GM18870 (cell line): ENCODE measurements around the gene ARHGAP33.

Experiments
- ATAC-seq: cut with Tn5 transposase; IDR thresholded peaks from one replicate; pipeline ENCODE4 v1.9.1; 2021; ENCODE audit warnings: moderate library complexity; ENCODE audit not compliant: unreplicated experiment

Gene ARHGAP33, protein sequence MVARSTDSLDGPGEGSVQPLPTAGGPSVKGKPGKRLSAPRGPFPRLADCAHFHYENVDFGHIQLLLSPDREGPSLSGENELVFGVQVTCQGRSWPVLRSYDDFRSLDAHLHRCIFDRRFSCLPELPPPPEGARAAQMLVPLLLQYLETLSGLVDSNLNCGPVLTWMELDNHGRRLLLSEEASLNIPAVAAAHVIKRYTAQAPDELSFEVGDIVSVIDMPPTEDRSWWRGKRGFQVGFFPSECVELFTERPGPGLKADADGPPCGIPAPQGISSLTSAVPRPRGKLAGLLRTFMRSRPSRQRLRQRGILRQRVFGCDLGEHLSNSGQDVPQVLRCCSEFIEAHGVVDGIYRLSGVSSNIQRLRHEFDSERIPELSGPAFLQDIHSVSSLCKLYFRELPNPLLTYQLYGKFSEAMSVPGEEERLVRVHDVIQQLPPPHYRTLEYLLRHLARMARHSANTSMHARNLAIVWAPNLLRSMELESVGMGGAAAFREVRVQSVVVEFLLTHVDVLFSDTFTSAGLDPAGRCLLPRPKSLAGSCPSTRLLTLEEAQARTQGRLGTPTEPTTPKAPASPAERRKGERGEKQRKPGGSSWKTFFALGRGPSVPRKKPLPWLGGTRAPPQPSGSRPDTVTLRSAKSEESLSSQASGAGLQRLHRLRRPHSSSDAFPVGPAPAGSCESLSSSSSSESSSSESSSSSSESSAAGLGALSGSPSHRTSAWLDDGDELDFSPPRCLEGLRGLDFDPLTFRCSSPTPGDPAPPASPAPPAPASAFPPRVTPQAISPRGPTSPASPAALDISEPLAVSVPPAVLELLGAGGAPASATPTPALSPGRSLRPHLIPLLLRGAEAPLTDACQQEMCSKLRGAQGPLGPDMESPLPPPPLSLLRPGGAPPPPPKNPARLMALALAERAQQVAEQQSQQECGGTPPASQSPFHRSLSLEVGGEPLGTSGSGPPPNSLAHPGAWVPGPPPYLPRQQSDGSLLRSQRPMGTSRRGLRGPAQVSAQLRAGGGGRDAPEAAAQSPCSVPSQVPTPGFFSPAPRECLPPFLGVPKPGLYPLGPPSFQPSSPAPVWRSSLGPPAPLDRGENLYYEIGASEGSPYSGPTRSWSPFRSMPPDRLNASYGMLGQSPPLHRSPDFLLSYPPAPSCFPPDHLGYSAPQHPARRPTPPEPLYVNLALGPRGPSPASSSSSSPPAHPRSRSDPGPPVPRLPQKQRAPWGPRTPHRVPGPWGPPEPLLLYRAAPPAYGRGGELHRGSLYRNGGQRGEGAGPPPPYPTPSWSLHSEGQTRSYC

DNA sequence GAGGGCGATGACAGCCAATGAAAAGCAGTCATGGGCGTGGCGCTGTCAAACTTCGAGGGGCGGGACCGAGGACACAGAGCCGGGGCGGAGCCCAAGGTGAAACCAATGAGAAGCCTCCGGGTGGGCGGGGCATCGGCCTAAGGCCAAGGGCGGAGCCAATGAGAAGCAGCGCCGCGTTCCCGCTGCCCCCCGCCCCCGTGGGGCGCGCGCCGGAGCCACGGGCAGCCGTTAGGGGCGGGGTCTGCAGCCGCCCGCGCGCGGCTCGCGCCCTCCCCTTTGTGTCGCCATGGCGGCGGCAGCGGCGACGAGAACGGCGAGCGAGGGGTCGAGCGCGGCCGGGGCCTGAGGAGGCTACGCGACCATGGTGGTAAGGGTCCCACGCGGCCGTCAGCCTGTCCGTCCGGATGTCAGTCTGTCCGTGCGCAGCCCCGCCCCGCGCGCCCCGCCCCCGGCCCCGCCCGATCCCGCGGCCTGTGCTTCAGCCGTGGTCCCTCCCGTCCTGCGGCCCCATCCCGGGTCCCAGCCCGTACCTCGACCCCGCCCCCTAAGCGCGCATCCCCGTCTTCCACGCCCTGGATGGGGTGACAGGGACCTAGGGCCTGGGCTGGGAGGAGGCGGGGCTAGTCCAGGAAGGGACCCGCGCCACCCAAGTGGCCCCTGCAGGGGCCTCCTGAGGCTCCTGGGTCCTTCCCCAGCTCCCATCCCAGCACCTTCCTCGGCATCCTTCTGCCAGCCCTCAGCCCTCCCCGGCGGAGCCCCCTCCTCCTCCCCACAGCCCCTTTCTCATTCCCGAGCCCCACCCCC is at the start of gene ARHGAP33:
ARHGAP33 (plus strand) TSS at position 267 of the 804 bp plus-strand sequence; CDS start at position 362, 95 bp downstream.
- peak; percentile 84 for ATAC-seq

DNA sequence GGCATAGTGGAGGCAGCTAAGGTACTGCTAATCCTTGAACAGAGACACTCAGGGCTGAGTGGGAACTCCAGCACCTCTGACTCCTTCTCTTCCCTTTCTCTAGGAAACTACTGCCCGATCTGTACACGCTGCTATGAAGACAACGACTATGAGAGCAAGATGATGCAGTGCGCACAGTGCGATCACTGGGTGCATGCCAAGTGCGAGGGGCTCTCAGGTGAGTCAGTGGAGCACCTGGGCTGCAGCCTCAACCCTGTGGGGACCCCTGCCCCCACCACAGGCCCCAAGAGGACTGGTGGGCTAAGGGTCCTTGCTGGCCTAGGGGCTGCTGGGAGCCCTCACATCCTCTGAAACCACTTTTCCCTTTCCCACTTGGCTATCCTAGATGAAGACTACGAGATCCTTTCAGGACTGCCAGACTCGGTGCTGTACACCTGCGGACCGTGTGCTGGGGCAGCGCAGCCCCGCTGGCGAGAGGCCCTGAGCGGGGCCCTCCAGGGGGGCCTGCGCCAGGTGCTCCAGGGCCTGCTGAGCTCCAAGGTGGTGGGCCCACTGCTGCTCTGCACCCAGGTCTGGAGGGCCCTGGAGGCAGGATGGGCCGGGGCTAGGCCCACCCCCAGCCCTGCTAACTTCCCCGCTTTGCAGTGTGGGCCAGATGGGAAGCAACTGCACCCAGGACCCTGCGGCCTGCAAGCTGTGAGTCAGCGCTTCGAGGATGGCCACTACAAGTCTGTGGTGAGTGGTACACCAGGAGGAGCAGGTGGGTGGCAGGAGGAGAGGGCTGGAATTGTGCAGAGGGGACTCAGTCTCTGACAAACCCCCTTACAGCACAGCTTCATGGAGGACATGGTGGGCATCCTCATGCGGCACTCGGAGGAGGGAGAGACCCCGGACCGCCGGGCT is 48.1 kb upstream of the ARHGAP33 start:
- ATAC-seq, result no peak

DNA sequence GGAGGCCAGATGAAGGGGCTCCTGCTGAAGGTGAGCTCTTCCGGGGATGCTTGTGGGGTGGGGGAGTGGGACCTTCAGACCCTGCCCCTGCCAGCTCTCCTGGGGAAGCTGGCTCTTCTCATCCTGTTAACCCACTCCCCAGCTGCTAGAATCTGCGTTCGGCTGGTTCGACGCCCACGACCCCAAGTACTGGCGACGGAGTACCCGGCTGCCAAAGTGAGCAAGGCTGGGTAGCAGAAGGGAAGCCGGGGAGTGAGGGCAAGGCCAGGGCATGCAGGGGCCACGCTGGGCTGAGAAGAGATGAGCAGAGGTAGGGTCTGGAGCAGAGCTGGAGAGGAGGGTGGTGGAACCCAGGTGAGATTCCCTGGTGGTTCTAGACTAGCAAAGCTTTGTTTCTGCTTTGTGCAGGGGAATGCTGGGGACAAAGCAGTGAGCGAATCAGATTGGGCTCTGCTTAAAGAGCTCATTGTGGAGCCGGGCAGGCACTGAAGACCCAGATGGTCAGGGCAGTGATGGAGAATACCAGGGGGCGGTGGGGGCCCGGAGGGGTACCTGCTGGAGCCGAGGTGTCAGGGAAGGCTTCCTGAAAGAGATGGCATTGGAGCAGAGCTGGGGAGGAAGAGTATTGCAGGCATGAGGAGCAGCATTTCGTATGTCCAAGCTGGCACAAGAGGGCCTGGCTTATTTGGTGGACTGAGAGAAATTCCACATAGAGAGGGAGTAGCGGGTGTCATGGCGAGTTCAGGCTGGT is 47.2 kb upstream of the ARHGAP33 start:
- no peak for ATAC-seq

DNA sequence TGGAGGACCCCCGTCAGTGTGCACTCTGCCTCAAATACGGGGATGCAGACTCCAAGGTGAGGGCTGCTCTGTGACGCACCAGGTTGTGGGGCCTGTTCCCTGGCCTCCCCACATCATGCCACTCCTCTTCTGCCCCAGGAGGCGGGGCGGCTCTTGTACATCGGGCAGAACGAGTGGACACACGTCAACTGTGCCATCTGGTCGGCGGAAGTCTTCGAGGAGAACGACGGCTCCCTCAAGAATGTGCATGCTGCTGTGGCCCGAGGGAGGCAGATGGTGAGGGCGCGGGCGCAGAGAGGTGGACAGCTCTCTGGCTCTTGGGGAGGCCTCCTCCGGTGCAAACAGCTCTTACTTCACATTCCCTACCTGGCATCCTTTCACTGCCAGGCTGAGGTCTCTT is 46.3 kb upstream of the ARHGAP33 start:
- ATAC-seq, result no peak

DNA sequence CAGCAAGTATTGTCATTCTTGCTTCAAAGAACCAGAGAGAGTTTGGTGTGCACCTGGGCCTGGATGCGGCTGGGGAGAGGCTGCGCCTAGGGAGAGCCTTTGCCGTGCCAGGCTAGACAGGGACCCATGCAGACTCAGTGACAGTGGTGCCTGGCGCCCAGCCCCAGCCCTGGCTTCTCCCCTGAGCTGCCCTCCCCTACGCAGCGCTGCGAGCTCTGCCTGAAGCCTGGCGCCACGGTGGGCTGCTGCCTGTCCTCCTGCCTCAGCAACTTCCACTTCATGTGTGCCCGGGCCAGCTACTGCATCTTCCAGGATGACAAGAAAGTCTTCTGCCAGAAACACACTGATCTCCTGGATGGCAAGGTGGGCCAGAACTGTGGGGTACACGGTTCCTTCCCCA is 45.6 kb upstream of the ARHGAP33 start:
- ATAC-seq, result no peak

DNA sequence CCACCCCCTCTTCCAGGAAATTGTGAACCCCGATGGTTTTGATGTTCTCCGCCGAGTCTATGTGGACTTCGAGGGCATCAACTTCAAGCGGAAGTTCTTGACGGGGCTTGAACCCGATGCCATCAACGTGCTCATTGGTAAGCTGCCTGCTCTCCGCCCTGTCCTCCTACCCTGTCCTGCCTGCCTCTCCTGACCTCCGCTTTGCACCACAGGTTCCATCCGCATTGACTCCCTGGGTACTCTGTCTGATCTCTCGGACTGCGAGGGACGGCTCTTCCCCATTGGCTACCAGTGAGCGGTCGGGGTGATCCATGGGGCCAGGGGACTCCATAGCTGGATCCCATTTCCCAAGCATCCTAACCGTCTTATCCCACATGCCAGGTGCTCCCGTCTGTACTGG is 45.0 kb upstream of the ARHGAP33 start:
- ATAC-seq, result no peak

DNA sequence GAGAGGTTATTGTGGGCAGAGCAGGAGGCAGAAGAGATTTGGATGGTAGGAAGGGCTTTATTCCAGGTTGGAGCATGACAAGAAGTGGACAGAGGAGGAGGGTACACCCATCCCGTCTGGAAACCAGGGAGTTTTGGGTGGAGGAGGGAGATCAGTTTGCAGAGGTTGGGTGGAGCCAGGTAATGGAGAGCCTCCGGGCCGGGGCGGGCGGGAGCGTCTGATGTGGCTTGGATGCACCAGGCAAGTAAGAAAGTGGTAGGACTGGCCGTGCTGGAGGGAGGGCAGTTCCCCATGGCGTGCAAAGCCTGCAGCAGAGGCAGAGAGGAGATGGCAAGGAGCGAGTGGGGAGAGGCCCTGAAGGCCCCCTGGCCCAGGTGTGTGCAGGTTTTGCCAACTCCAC is 44.0 kb upstream of the ARHGAP33 start:
- ATAC-seq, result no peak

DNA sequence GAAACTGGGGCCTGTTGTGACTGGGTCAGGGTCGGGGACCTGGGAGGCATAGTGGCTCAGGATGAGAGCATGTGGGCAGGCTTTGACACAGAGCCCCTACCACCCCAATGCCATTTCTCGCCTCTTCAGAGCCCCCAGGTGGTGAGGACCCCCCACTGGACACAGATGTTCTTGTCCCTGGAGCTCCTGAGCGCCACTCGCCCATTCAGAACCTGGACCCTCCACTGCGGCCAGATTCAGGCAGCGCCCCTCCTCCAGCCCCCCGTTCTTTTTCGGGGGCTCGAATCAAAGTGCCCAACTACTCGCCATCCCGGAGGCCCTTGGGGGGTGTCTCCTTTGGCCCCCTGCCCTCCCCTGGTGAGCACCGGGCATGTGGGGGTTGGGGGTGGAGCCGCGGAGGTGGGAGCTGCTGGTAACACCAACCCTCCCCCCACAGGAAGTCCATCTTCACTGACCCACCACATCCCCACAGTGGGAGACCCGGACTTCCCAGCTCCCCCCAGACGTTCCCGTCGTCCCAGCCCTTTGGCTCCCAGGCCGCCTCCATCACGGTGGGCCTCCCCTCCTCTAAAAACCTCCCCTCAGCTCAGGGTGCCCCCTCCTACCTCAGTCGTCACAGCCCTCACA is 43.5 kb upstream of the ARHGAP33 start:
- no peak for ATAC-seq

DNA sequence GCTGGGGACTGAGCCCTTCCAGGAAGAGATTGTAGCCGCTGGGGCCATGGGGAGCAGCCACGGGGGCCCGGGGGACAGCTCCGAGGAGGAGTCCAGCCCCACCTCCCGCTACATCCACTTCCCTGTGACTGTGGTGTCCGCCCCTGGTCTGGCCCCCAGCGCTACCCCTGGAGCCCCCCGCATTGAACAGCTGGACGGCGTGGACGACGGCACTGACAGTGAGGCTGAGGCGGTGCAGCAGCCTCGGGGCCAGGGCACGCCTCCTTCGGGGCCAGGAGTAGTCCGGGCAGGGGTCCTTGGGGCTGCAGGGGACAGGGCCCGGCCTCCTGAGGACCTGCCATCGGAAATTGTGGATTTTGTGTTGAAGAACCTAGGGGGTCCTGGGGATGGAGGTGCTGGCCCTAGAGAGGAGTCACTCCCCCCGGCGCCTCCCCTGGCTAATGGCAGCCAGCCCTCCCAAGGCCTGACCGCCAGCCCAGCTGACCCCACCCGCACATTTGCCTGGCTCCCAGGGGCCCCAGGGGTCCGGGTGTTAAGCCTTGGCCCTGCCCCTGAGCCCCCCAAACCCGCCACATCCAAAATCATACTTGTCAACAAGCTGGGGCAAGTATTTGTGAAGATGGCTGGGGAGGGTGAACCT is 42.7 kb upstream of the ARHGAP33 start:
- no peak for ATAC-seq

DNA sequence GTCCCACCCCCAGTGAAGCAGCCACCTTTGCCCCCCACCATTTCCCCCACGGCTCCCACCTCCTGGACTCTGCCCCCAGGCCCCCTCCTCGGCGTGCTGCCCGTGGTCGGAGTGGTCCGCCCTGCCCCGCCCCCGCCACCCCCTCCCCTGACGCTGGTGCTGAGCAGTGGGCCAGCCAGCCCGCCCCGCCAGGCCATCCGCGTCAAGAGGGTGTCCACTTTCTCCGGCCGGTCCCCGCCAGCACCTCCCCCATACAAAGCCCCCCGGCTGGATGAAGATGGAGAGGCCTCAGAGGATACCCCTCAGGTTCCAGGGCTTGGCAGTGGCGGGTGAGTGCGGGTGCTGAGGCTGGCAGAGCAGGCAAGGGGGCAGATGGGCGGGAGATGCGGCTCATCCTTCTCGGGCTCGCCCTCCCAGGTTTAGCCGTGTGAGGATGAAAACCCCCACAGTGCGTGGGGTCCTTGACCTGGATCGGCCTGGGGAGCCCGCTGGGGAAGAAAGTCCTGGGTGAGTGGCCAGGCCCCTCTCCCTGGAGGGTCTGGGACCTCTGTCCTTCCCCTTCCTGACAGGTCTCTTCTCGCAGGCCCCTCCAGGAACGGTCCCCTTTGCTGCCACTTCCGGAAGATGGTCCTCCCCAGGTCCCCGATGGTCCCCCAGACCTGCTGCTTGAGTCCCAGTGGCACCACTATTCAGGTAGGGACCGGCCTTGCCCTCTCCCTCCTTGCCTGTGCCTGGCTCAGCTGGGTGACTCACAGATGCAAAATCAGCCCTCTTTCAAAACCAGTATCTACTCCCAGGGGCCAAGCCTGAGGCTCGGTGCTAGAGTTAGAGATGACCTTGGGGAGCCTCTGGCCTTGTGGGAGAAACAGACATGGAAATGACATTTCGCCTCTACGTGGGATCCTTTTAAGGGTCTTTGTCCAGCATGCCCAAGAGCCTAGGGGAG is 41.9 kb upstream of the ARHGAP33 start:
- no peak for ATAC-seq

DNA sequence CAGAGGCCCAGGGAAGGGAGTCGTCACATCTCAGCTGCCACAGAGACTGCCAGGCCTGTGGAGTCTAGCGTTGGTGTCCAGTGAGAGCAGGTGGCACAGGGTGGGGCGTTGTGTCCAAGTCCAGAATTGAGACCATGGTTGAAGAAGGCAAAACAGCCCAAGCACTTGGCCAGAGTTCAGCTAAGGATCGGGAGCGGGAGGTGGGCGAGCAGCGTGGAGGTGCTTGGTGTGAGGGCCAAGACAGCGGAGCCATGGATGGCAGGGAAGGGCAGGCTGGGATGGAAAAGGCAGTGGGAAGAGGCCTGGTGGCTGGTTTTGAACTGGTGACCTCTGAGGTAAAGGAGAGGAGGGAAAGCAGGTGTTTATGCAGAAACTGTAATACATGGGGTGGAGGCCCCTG is 41.1 kb upstream of the ARHGAP33 start:
- no peak for ATAC-seq

DNA sequence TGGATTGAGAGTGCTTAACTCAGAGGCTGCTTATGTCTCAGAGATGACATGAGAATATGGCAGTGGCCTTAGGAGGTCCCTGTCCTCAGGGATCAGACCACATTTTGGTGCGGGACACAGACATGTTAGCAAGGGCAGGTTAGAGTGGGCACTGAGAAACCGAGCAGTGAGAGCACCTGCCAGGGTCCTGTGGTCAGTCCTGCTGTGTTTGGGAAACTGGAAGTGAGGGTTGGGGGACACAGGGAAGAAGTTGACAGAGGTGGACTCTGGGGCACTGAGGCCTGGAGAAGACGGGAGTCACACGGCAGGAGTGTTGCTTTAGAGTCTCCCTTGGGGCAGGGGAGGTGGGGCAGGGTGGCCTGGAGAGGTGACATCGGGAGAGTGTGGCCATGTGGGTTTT is 40.5 kb upstream of the ARHGAP33 start:
- no peak for ATAC-seq

DNA sequence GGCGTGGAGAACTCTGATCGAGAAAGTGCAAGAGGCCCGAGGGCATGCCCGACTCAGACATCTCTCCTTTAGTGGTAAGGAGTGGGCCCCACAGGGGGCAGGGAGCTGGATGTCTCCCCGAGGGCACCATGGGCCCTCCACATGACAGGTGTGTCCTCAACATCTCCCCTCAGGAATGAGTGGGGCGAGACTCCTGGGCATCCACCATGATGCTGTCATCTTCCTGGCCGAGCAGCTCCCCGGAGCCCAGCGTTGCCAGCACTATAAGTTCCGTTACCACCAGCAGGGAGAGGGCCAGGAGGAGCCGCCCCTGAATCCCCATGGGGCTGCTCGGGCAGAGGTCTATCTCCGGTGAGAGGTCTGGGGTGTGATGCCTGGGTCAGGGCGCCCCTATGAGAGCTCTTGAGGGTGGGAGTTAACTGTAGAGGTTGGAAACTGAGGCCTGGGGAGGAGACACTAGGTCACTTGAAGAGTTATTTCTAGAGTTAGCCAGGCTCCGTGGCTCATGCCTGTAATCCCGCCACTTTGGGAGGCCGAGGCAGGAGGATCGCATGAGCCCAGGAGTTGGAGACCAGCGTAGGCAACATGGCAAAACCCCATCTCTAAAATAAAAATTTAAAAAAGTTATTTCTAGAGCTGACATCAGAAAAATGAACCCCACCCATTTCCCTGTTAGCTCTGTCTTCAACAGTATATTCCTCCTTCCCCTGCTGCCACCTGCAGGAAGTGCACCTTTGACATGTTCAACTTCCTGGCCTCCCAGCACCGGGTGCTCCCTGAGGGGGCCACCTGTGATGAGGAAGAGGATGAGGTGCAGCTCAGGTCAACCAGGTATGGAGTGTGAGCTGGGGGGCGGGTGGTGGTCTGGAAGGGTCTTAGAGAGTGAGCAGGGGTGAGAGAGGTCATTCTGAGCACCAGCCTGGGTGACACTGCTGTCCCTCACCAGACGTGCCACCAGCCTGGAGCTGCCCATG is 38.2 kb upstream of the ARHGAP33 start:
- no peak for ATAC-seq

DNA sequence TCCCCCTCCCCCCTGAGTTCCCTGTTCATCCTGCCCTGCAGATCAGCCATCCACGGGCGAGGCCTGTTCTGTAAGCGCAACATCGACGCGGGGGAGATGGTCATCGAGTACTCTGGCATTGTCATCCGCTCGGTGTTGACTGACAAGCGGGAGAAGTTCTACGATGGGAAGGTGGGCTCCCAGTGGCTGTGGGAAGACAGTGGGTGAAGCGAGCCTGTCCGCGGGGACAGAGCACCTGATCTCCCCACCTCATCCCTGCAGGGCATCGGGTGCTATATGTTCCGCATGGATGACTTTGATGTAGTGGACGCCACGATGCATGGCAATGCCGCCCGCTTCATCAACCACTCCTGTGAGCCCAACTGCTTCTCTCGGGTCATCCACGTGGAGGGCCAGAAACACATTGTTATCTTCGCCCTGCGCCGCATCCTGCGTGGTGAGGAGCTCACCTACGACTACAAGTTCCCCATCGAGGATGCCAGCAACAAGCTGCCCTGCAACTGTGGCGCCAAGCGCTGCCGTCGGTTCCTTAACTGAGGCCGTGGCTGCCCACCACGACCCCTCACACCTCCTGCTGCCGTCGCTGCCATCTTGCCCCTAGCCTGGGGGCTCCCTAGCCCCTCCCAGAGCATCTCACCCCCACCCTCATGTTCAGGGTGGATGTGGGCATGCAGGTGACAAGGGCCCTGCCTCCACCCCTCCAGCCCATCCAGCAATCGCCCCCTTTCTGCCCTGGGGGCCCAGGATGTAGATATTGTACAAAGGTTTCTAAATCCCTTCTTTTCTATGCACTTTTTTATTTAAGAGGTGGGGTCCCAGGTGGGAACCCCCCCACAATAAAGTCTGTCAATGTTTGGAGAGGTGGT is 37.1 kb upstream of the ARHGAP33 start:
- no peak for ATAC-seq

DNA sequence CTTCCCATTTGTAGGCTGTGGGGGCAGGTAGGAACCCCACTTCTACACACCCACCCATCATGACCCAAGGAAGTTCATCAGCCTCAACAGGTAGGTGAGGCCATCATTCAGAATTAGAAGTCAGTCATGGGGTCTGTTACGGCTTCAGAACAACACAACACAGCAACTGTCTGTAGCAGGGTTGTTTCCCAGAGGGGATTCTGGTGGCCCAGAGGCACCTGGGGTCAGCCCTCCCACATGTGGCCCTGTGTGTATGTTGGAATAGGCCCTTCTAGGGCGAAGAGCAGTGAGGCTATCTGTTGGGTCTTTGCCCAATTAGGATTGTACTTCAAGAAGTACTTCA is 36.5 kb upstream of the ARHGAP33 start:
- no peak for ATAC-seq
